ENCODE data around the gene LRRC63.

The LRRC63 gene

GRCh38 chr13:46307554-46307953, 95.8 kb downstream of the LRRC63 start:
- Histone ChIP-seq H3K36me3 (replicated peaks in 1 of 2; ENCODE audit: control insufficient read depth in 2 of 2, insufficient read depth in 2 of 2, low read length in 2 of 2) (no peaks in the 10 kb centered on the region), H3K4me2 (ENCODE audit: insufficient read depth, low read length, poor library complexity, severe bottlenecking) (no peak overlapping the region), H3K18ac (ENCODE audit: low read length) (no peak overlapping the region), H2BK5ac (ENCODE audit: low read length) (no peak overlapping the region), H2BK15ac (ENCODE audit: low read length) (no peak overlapping the region), H3K4ac (ENCODE audit: low read length) (no peak overlapping the region), H4K8ac (ENCODE audit: low read depth, low read length) (no peak overlapping the region), H4K91ac (ENCODE audit: low read depth, low read length, poor library complexity) (no peak overlapping the region), H3K23ac (ENCODE audit: low read depth, low read length, poor library complexity) (no peak overlapping the region), H2AFZ (ENCODE audit: low read length) (no peak overlapping the region), H3K14ac (ENCODE audit: low read length) (no peak overlapping the region), H3K9ac (ENCODE audit: low read depth, low read length, poor library complexity) (no peak overlapping the region), H3K27ac (replicated peaks; ENCODE audit: low read length) (no peak overlapping the region), H2BK120ac (ENCODE audit: low read depth, low read length) (no peak overlapping the region), H2AK5ac (ENCODE audit: low read depth, low read length) (no peak overlapping the region), H3K4me3 (ENCODE audit: low read length in 2 of 2) (no peak overlapping the region), H3K9me3 (replicated peaks in 1 of 2; ENCODE audit: control insufficient read depth in 2 of 2, insufficient read depth in 1 of 2, low read depth in 1 of 2, low read length in 2 of 2) (peaks cover 0 to 4% of the 10 kb centered on the region in 2 donors), H3K4me1 (ENCODE audit: control insufficient read depth in 2 of 2, insufficient read depth in 1 of 2, low read depth in 1 of 2, low read length in 2 of 2) (no peaks in the 10 kb centered on the region), H2BK12ac (ENCODE audit: low read length) (no peak overlapping the region), H3K79me1 (ENCODE audit: low read depth, low read length) (no peaks in the 10 kb centered on the region), H3K27me3 (ENCODE audit: control insufficient read depth in 3 of 3, insufficient read depth in 3 of 3, low read depth in 1 of 3, low read length in 3 of 3) (no peaks in the 10 kb centered on the region)
- WGBS, 2 donors (ENCODE audit: extremely low coverage in 2 of 2, insufficient read length in 2 of 2, insufficient replicate concordance in 1 of 2), result no CpG with 5 or more reads among the region's 1 CpG
- DNase-seq (ENCODE audit: low spot score), result no peak

- no peak overlapping the region for H2AFZ ChIP-seq (ENCODE audit: low read length)
- no peak overlapping the region for H2BK120ac ChIP-seq (ENCODE audit: low read depth, low read length)
- no peak overlapping the region for H3K18ac ChIP-seq (ENCODE audit: low read length)
- H3K36me3 ChIP-seq (replicated peaks in 1 of 2; ENCODE audit: control insufficient read depth in 2 of 2, insufficient read depth in 2 of 2, low read length in 2 of 2), result no peaks in the 10 kb centered on the region
- no CpG with 5 or more reads among the region's 1 CpG for WGBS, 2 donors (ENCODE audit: extremely low coverage in 2 of 2, insufficient read length in 2 of 2, insufficient replicate concordance in 1 of 2)
- DNase-seq (ENCODE audit: low spot score), result no peak
- no peaks in the 10 kb centered on the region for H3K27me3 ChIP-seq (ENCODE audit: control insufficient read depth in 3 of 3, insufficient read depth in 3 of 3, low read depth in 1 of 3, low read length in 3 of 3)
- H2BK12ac ChIP-seq (ENCODE audit: low read length), result no peak overlapping the region
- no peaks in the 10 kb centered on the region for H3K79me1 ChIP-seq (ENCODE audit: low read depth, low read length)
- H2BK5ac ChIP-seq (ENCODE audit: low read length), result no peak overlapping the region
- no peaks in the 10 kb centered on the region for H3K4me1 ChIP-seq (ENCODE audit: control insufficient read depth in 2 of 2, insufficient read depth in 1 of 2, low read depth in 1 of 2, low read length in 2 of 2)
- H3K14ac ChIP-seq (ENCODE audit: low read length), result no peak overlapping the region
- no peak overlapping the region for H3K27ac ChIP-seq (replicated peaks; ENCODE audit: low read length)
- no peak overlapping the region for H3K4ac ChIP-seq (ENCODE audit: low read length)
- H2AK5ac ChIP-seq (ENCODE audit: low read depth, low read length), result no peak overlapping the region
- no peak overlapping the region for H3K23ac ChIP-seq (ENCODE audit: low read depth, low read length, poor library complexity)
- H3K9ac ChIP-seq (ENCODE audit: low read depth, low read length, poor library complexity), result no peak overlapping the region
- peaks cover 0 to 4% of the 10 kb centered on the region in 2 donors for H3K9me3 ChIP-seq (replicated peaks in 1 of 2; ENCODE audit: control insufficient read depth in 2 of 2, insufficient read depth in 1 of 2, low read depth in 1 of 2, low read length in 2 of 2)
- H4K91ac ChIP-seq (ENCODE audit: low read depth, low read length, poor library complexity), result no peak overlapping the region
- H3K4me2 ChIP-seq (ENCODE audit: insufficient read depth, low read length, poor library complexity, severe bottlenecking), result no peak overlapping the region
- no peak overlapping the region for H4K8ac ChIP-seq (ENCODE audit: low read depth, low read length)
- H2BK15ac ChIP-seq (ENCODE audit: low read length), result no peak overlapping the region
- no peak overlapping the region for H3K4me3 ChIP-seq (ENCODE audit: low read length in 2 of 2)
Measured at GRCh38 chr13:46310066-46310465, 98.3 kb downstream of the LRRC63 start.

GRCh38 chr13:46311217-46311616, 99.5 kb downstream of the LRRC63 start:
- Histone ChIP-seq H3K23ac (ENCODE audit: low read depth, low read length, poor library complexity) (no peak overlapping the region), H3K27ac (replicated peaks; ENCODE audit: low read length) (no peak overlapping the region), H3K4ac (ENCODE audit: low read length) (no peak overlapping the region), H3K36me3 (replicated peaks in 1 of 2; ENCODE audit: control insufficient read depth in 2 of 2, insufficient read depth in 2 of 2, low read length in 2 of 2) (no peaks in the 10 kb centered on the region), H3K14ac (ENCODE audit: low read length) (no peak overlapping the region), H3K4me3 (ENCODE audit: low read length in 2 of 2) (no peak overlapping the region), H2BK5ac (ENCODE audit: low read length) (no peak overlapping the region), H3K9me3 (replicated peaks in 1 of 2; ENCODE audit: control insufficient read depth in 2 of 2, insufficient read depth in 1 of 2, low read depth in 1 of 2, low read length in 2 of 2) (peaks cover 2 to 4% of the 10 kb centered on the region in 2 donors), H3K4me1 (ENCODE audit: control insufficient read depth in 2 of 2, insufficient read depth in 1 of 2, low read depth in 1 of 2, low read length in 2 of 2) (no peaks in the 10 kb centered on the region), H3K9ac (ENCODE audit: low read depth, low read length, poor library complexity) (no peak overlapping the region), H2AFZ (ENCODE audit: low read length) (no peak overlapping the region), H2AK5ac (ENCODE audit: low read depth, low read length) (no peak overlapping the region), H3K79me1 (ENCODE audit: low read depth, low read length) (no peaks in the 10 kb centered on the region), H4K91ac (ENCODE audit: low read depth, low read length, poor library complexity) (no peak overlapping the region), H3K27me3 (ENCODE audit: control insufficient read depth in 3 of 3, insufficient read depth in 3 of 3, low read depth in 1 of 3, low read length in 3 of 3) (no peaks in the 10 kb centered on the region), H2BK120ac (ENCODE audit: low read depth, low read length) (no peak overlapping the region), H2BK15ac (ENCODE audit: low read length) (no peak overlapping the region), H2BK12ac (ENCODE audit: low read length) (no peak overlapping the region), H3K4me2 (ENCODE audit: insufficient read depth, low read length, poor library complexity, severe bottlenecking) (no peak overlapping the region), H4K8ac (ENCODE audit: low read depth, low read length) (no peak overlapping the region), H3K18ac (ENCODE audit: low read length) (no peak overlapping the region)
- no CpG with 5 or more reads among the region's 2 CpGs for WGBS, 2 donors (ENCODE audit: extremely low coverage in 2 of 2, insufficient read length in 2 of 2, insufficient replicate concordance in 1 of 2)
- no peak for DNase-seq (ENCODE audit: low spot score)

DNA sequence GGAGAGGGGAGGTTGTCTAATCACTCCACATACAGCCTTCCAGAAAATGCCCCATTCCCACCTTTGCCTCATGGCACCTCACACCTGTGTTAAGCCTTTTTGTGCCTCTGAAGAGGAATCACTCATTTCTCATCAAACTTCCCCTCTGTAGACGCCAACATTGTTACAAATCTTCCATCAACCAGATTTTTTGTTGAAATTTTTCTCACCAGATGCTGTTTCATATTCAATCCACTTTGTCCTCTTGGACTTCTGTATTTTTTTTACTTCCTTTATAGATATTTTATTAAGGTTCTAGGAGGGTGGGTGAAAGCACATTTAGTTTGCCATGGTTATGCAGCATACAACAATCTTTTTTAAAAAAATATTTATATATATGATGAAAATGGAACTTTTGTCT, 101.3 kb downstream of the LRRC63 start:
- Histone ChIP-seq H3K36me3 (replicated peaks in 1 of 2; ENCODE audit: control insufficient read depth in 2 of 2, insufficient read depth in 2 of 2, low read length in 2 of 2) (no peaks in the 10 kb centered on the region), H2BK12ac (ENCODE audit: low read length) (no peak overlapping the region), H3K9ac (ENCODE audit: low read depth, low read length, poor library complexity) (no peak overlapping the region), H2BK15ac (ENCODE audit: low read length) (no peak overlapping the region), H3K27me3 (ENCODE audit: control insufficient read depth in 3 of 3, insufficient read depth in 3 of 3, low read depth in 1 of 3, low read length in 3 of 3) (no peaks in the 10 kb centered on the region), H3K18ac (ENCODE audit: low read length) (no peak overlapping the region), H3K4me2 (ENCODE audit: insufficient read depth, low read length, poor library complexity, severe bottlenecking) (no peak overlapping the region), H2BK5ac (ENCODE audit: low read length) (no peak overlapping the region), H2AFZ (ENCODE audit: low read length) (no peak overlapping the region), H3K14ac (ENCODE audit: low read length) (no peak overlapping the region), H3K4ac (ENCODE audit: low read length) (no peak overlapping the region), H3K4me1 (ENCODE audit: control insufficient read depth in 2 of 2, insufficient read depth in 1 of 2, low read depth in 1 of 2, low read length in 2 of 2) (no peaks in the 10 kb centered on the region), H3K27ac (replicated peaks; ENCODE audit: low read length) (no peak overlapping the region), H3K23ac (ENCODE audit: low read depth, low read length, poor library complexity) (no peak overlapping the region), H4K91ac (ENCODE audit: low read depth, low read length, poor library complexity) (no peak overlapping the region), H2BK120ac (ENCODE audit: low read depth, low read length) (no peak overlapping the region), H4K8ac (ENCODE audit: low read depth, low read length) (no peak overlapping the region), H2AK5ac (ENCODE audit: low read depth, low read length) (no peak overlapping the region), H3K79me1 (ENCODE audit: low read depth, low read length) (no peaks in the 10 kb centered on the region), H3K4me3 (ENCODE audit: low read length in 2 of 2) (no peak overlapping the region), H3K9me3 (replicated peaks in 1 of 2; ENCODE audit: control insufficient read depth in 2 of 2, insufficient read depth in 1 of 2, low read depth in 1 of 2, low read length in 2 of 2) (peaks cover 2 to 4% of the 10 kb centered on the region in 2 donors)
- DNase-seq (ENCODE audit: low spot score), result no peak
- no CpG with 5 or more reads among the region's 1 CpG for WGBS, 2 donors (ENCODE audit: extremely low coverage in 2 of 2, insufficient read length in 2 of 2, insufficient replicate concordance in 1 of 2)
